Activated naive CD4-positive, alpha-beta T cell treated with anti-CD3 and anti-CD28 coated beads for 36 hours (primary cell): ENCODE results near the gene ITGA11. TPM values are rescaled to one million over a fixed set of nuclear protein-coding genes. Genes with fewer than 3 reads are reported as not detected.

ENCODE experiments used
- CTCF ChIA-PET: fragments of 350-600 bp; sonication (Branson Sonifier 250); formaldehyde crosslinking; loops from one replicate; lab custom pipeline; 2021; ENCODE audit warnings: antibody characterized with exemption; lab: Charles Lee
- DNase-seq: peaks from one replicate; pipeline ENCODE4 v3.0.0-alpha.2; 2020
- H3K27ac Mint-ChIP-seq: one replicate; pipeline ENCODE4 v1.8.0; 2021; ENCODE audit warnings: mild to moderate bottlenecking, mixed read lengths
- H3K27me3 Mint-ChIP-seq: one replicate; pipeline ENCODE4 v1.8.0; 2021; ENCODE audit warnings: low read depth, mixed read lengths
- H3K36me3 Mint-ChIP-seq: one replicate; pipeline ENCODE4 v1.8.0; 2021; ENCODE audit warnings: low read depth, mixed read lengths
- H3K4me1 Mint-ChIP-seq: one replicate; pipeline ENCODE4 v1.8.0; 2021; ENCODE audit warnings: low read depth, mixed read lengths
- H3K4me3 Mint-ChIP-seq: one replicate; pipeline ENCODE4 v1.8.0; 2021; ENCODE audit warnings: mild to moderate bottlenecking, moderate library complexity, mixed read lengths
- H3K9me3 Mint-ChIP-seq: one replicate; pipeline ENCODE4 v1.8.0; 2021; ENCODE audit warnings: mixed read lengths
- intact Hi-C: fragments of 100-400 bp; cut with micrococcal nuclease; formaldehyde crosslinking; loops from one replicate; pipeline ENCODE4 v1.15.1; 2023
- total RNA-seq, 2 experiments: library from RNA; stranded (reverse); gene quantifications; one replicate each; pipeline ENCODE4 v1.2.3, GENCODE V29; 2021

The ITGA11 gene
- total RNA-seq, 2 experiments from 2014 or later: 0.02 to 0.12 TPM

- Mint-ChIP-seq H3K4me3 (no peak overlapping the region), H3K9me3 (peaks cover 13% of the 10 kb centered on the region), H3K36me3 (peaks cover 3% of the 10 kb centered on the region), H3K27ac (no peak overlapping the region), H3K27me3 (no peaks in the 10 kb centered on the region), H3K4me1 (peaks cover 18% of the 10 kb centered on the region)
- intact Hi-C loops: no loop called here
- DNase-seq: no peak
- CTCF ChIA-PET: interaction anchor here (0.7 to 2.0 kb wide), 2 partner anchors 10 to 187 kb away, joined by 3 to 7 read pairs; no protein-coding TSS in a partner anchor
These were observed 77.0 kb downstream of the ITGA11 start for GRCh38 chr15:68354923-68355322.

DNA sequence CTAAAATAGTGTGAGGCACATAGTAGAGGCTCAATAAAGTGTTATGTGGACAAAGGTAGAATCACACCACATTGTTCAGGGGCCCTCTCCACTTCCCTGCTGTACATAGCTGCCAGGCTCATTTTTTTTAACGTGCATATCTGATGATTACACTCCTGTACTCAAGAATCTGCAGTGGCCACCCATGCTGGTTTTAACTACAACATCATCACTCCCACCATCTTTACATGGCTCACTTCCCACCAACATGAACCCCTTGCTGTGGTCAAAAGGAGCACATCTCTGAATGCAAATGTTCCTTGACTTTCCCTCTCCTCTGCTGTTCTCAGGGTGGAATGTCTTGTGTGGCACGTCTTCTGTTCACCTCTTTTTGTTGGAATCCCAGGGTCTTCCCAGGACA, 77.7 kb downstream of the ITGA11 start:
- DNase-seq: no peak
- no peak overlapping the region for H3K4me3 Mint-ChIP-seq
- no peak overlapping the region for H3K27ac Mint-ChIP-seq

GRCh38 chr15:68353421-68354135, 78.4 kb downstream of the ITGA11 start:
- intact Hi-C loops: loop anchor here (2.0 kb wide), 1 partner anchor 77 kb away; the partner anchor contains the start of gene FEM1B
- Mint-ChIP-seq H3K36me3 (peaks cover 3% of the 10 kb centered on the region), H3K4me3 (no peak overlapping the region), H3K4me1 (peaks cover 18% of the 10 kb centered on the region), H3K27ac (peak overlapping the region; percentile 3), H3K9me3 (peaks cover 13% of the 10 kb centered on the region), H3K27me3 (no peaks in the 10 kb centered on the region)
- no peak for DNase-seq
- CTCF ChIA-PET: interaction anchor here (3.6 kb wide), 1 partner anchor 47 kb away, joined by 17 read pairs; no protein-coding TSS in a partner anchor

More for the DNA sequence above, 77.7 kb downstream of the ITGA11 start:
- intact Hi-C loops: no loop called here
- Mint-ChIP-seq H3K4me1 (peaks cover 18% of the 10 kb centered on the region), H3K27me3 (no peaks in the 10 kb centered on the region), H3K36me3 (peaks cover 3% of the 10 kb centered on the region), H3K9me3 (peaks cover 13% of the 10 kb centered on the region)
- CTCF ChIA-PET: interaction anchor here (2.0 to 3.6 kb wide), 2 partner anchors 11 to 47 kb away, joined by 7 to 17 read pairs; no protein-coding TSS in a partner anchor

- CTCF ChIA-PET: interaction anchor here (0.9 to 3.6 kb wide), 2 partner anchors 46 to 48 kb away, joined by 3 to 17 read pairs; no protein-coding TSS in a partner anchor
- Mint-ChIP-seq H3K27me3 (no peaks in the 10 kb centered on the region), H3K9me3 (peaks cover 13% of the 10 kb centered on the region), H3K36me3 (peaks cover 3% of the 10 kb centered on the region), H3K4me1 (peaks cover 18% of the 10 kb centered on the region), H3K4me3 (no peak overlapping the region), H3K27ac (peak overlapping the region; percentile 87)
- DNase-seq: peak; percentile 82
- intact Hi-C loops: loop anchor here (2.0 kb wide), 1 partner anchor 76 kb away; the partner anchor contains the start of gene FEM1B
These were observed 79.4 kb downstream of the ITGA11 start for GRCh38 chr15:68352401-68353062.

GRCh38 chr15:68349151-68349550, 82.8 kb downstream of the ITGA11 start:
- no peak overlapping the region for H3K4me3 Mint-ChIP-seq
- CTCF ChIA-PET: interaction anchor here (1.4 kb wide), 1 partner anchor 43 kb away, joined by 3 read pairs; no protein-coding TSS in a partner anchor
- peaks cover 13% of the 10 kb centered on the region for H3K4me1 Mint-ChIP-seq
- intact Hi-C loops: no loop called here
- DNase-seq: no peak
- H3K27ac Mint-ChIP-seq: no peak overlapping the region
- no peaks in the 10 kb centered on the region for H3K36me3 Mint-ChIP-seq
- H3K9me3 Mint-ChIP-seq: no peaks in the 10 kb centered on the region
- H3K27me3 Mint-ChIP-seq: no peaks in the 10 kb centered on the region

GRCh38 chr15:68348606-68349005, 83.4 kb downstream of the ITGA11 start:
- Mint-ChIP-seq H3K9me3 (no peaks in the 10 kb centered on the region), H3K4me3 (no peak overlapping the region), H3K36me3 (no peaks in the 10 kb centered on the region), H3K4me1 (peaks cover 13% of the 10 kb centered on the region), H3K27ac (no peak overlapping the region), H3K27me3 (no peaks in the 10 kb centered on the region)
- no peak for DNase-seq
- intact Hi-C loops: no loop called here
- CTCF ChIA-PET: interaction anchor here (1.4 kb wide), 1 partner anchor 42 kb away, joined by 3 read pairs; no protein-coding TSS in a partner anchor

- H3K27me3 Mint-ChIP-seq: no peaks in the 10 kb centered on the region
- no peaks in the 10 kb centered on the region for H3K36me3 Mint-ChIP-seq
- H3K27ac Mint-ChIP-seq: no peak overlapping the region
- peaks cover 13% of the 10 kb centered on the region for H3K4me1 Mint-ChIP-seq
- H3K9me3 Mint-ChIP-seq: no peaks in the 10 kb centered on the region
- no peak overlapping the region for H3K4me3 Mint-ChIP-seq
- DNase-seq: no peak
- intact Hi-C loops: no loop called here
- CTCF ChIA-PET: interaction anchor here (1.4 kb wide), 1 partner anchor 42 kb away, joined by 3 read pairs; no protein-coding TSS in a partner anchor
These were observed 83.9 kb downstream of the ITGA11 start for GRCh38 chr15:68348081-68348480.

- Mint-ChIP-seq H3K27me3 (no peaks in the 10 kb centered on the region), H3K4me3 (no peak overlapping the region), H3K4me1 (peaks cover 7% of the 10 kb centered on the region), H3K27ac (no peak overlapping the region), H3K9me3 (no peaks in the 10 kb centered on the region), H3K36me3 (no peaks in the 10 kb centered on the region)
- CTCF ChIA-PET: no interaction called here
- intact Hi-C loops: no loop called here
- DNase-seq: no peak
These were observed 84.6 kb downstream of the ITGA11 start for GRCh38 chr15:68347392-68347791.

DNA sequence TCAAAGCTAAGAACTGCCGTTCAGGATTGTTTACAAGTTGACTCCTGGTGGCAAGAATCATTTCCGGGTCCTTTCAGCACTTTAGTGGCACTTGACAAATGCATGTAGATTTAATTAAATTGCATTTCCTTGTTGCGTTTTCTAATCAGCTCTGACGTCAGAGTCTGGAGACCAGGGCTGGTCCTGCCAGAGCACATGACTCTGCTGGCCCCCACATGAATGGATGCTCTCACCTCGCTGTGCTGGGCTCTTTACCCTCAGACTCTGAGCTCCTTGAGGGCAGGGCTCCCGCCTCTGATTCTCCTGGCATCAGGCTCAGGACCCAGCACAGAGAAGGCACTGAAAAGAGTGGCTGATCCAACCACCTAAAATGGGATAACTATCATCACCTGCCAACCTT, 85.0 kb downstream of the ITGA11 start:
- Mint-ChIP-seq H3K27me3 (no peaks in the 10 kb centered on the region), H3K27ac (no peak overlapping the region), H3K36me3 (no peaks in the 10 kb centered on the region), H3K9me3 (no peaks in the 10 kb centered on the region), H3K4me3 (no peak overlapping the region), H3K4me1 (peaks cover 3% of the 10 kb centered on the region)
- DNase-seq: no peak
- CTCF ChIA-PET: no interaction called here
- intact Hi-C loops: no loop called here

- Mint-ChIP-seq H3K4me1 (no peaks in the 10 kb centered on the region), H3K4me3 (no peak overlapping the region), H3K27ac (no peak overlapping the region), H3K9me3 (no peaks in the 10 kb centered on the region), H3K36me3 (no peaks in the 10 kb centered on the region), H3K27me3 (no peaks in the 10 kb centered on the region)
- intact Hi-C loops: no loop called here
- CTCF ChIA-PET: no interaction called here
- no peak for DNase-seq
These were observed 86.5 kb downstream of the ITGA11 start for GRCh38 chr15:68345481-68345880.

GRCh38 chr15:68344600-68344999, 87.4 kb downstream of the ITGA11 start:
- H3K4me1 Mint-ChIP-seq: no peaks in the 10 kb centered on the region
- no peaks in the 10 kb centered on the region for H3K36me3 Mint-ChIP-seq
- CTCF ChIA-PET: no interaction called here
- H3K27ac Mint-ChIP-seq: no peak overlapping the region
- H3K27me3 Mint-ChIP-seq: no peaks in the 10 kb centered on the region
- no peak for DNase-seq
- intact Hi-C loops: no loop called here
- H3K4me3 Mint-ChIP-seq: no peak overlapping the region
- H3K9me3 Mint-ChIP-seq: no peaks in the 10 kb centered on the region

GRCh38 chr15:68343579-68344225, 88.3 kb downstream of the ITGA11 start:
- Mint-ChIP-seq H3K27me3 (no peaks in the 10 kb centered on the region), H3K4me1 (no peaks in the 10 kb centered on the region), H3K9me3 (no peaks in the 10 kb centered on the region), H3K4me3 (no peak overlapping the region), H3K27ac (no peak overlapping the region), H3K36me3 (no peaks in the 10 kb centered on the region)
- CTCF ChIA-PET: no interaction called here
- DNase-seq: no peak
- intact Hi-C loops: no loop called here
